Colonic mucosa (tissue), 4 donors: ENCODE data around the gene NTN4. TPM values are rescaled to one million over a fixed set of nuclear protein-coding genes. Genes with fewer than 3 reads are reported as not detected.
"Not testable (repeated sequence)": the region's sequence is repeated elsewhere in the genome, so short reads cannot be mapped to it uniquely, and the experiment has no call there.

Experiments used
- DNase-seq: peaks from one replicate; pipeline ENCODE4 v3.0.0-alpha.2; 2020
- H3K27ac ChIP-seq: fragments of 200-600 bp; one replicate; pipeline ENCODE4 v1.8.0; 2021
- H3K27me3 ChIP-seq: fragments of 200-600 bp; one replicate; pipeline ENCODE4 v1.8.0; 2021
- H3K36me3 ChIP-seq: fragments of 200-600 bp; one replicate; pipeline ENCODE4 v1.8.0; 2021
- H3K4me1 ChIP-seq: fragments of 200-600 bp; one replicate; pipeline ENCODE4 v1.8.0; 2021; ENCODE audit warnings: mild to moderate bottlenecking
- H3K4me3 ChIP-seq: fragments of 200-600 bp; one replicate; pipeline ENCODE4 v1.8.0; 2021
- H3K9ac ChIP-seq, 2 donors: one replicate each; pipeline ENCODE4 v1.7.0; 2013; ENCODE audit warnings: control low read depth in 2 of 2, low read depth in 2 of 2, low read length in 2 of 2
- H3K9me3 ChIP-seq: fragments of 200-600 bp; one replicate; pipeline ENCODE4 v1.8.0; 2021
- CTCF ChIP-seq: fragments of 200-600 bp; IDR thresholded peaks from one replicate; pipeline ENCODE4 v1.8.0; 2022; ENCODE audit warnings: antibody characterized with exemption, mild to moderate bottlenecking
- intact Hi-C: fragments of 100-400 bp; cut with DNase I; formaldehyde crosslinking; loops from one replicate; pipeline ENCODE4 v1.14.1; 2022
- total RNA-seq, 2 donors: library from RNA; stranded (reverse); fragmentation: NEBNext Ultra II Directional in 1 of 2; extraction: Animal tissue kit (Norgen Biotek cat#: 25700) in 1 of 2; gene quantifications; one replicate each; pipeline ENCODE4 v1.2.1, GENCODE V29; 2021
- donor health status: healthy.
- donor health status: DM: no; HTN: no; CAD: no.
- donor health status: DM: no; HTN: no; CAD: no.

The NTN4 gene
- total RNA-seq, 2 donors from 2014 or later, result 12.4 to 16.8 TPM

GRCh38 chr12:95678684-95679083 is 111.9 kb downstream of the NTN4 start:
- Histone ChIP-seq H3K9me3 (no peaks in the 10 kb centered on the region), H3K9ac (no peak overlapping the region), H3K27ac (no peak overlapping the region), H3K36me3 (no peaks in the 10 kb centered on the region), H3K4me3 (no peak overlapping the region), H3K27me3 (no peaks in the 10 kb centered on the region), H3K4me1 (no peaks in the 10 kb centered on the region)
- intact Hi-C loops, result no loop called here
- no peak for DNase-seq
- TF ChIP-seq CTCF, result no peak

- H3K27ac ChIP-seq, intact Hi-C loops, H3K4me3 ChIP-seq, H3K36me3 ChIP-seq, DNase-seq, H3K27me3 ChIP-seq, H3K4me1 ChIP-seq, H3K9ac ChIP-seq, H3K9me3 ChIP-seq: not testable (repeated sequence)
Measured at GRCh38 chr12:95677782-95678181, 112.8 kb downstream of the NTN4 start.

- TF ChIP-seq CTCF, result no peak
- Histone ChIP-seq H3K9me3 (no peaks in the 10 kb centered on the region), H3K4me1 (no peaks in the 10 kb centered on the region), H3K9ac (no peak overlapping the region), H3K36me3 (no peaks in the 10 kb centered on the region), H3K4me3 (no peak overlapping the region), H3K27ac (peak overlapping the region; percentile 20), H3K27me3 (no peaks in the 10 kb centered on the region)
- DNase-seq, result no peak
- intact Hi-C loops, result no loop called here
Measured at GRCh38 chr12:95674631-95675030, 115.9 kb downstream of the NTN4 start.

- TF ChIP-seq CTCF, result no peak
- peak overlapping the region; percentile 20 for H3K27ac ChIP-seq
- no peaks in the 10 kb centered on the region for H3K4me1 ChIP-seq
Measured at GRCh38 chr12:95674163-95674562, 116.4 kb downstream of the NTN4 start.

GRCh38 chr12:95673576-95673975 is 117.0 kb downstream of the NTN4 start:
- Histone ChIP-seq H3K9me3 (no peaks in the 10 kb centered on the region), H3K4me1 (no peaks in the 10 kb centered on the region), H3K9ac (no peak overlapping the region), H3K27me3 (no peaks in the 10 kb centered on the region), H3K4me3 (no peak overlapping the region), H3K36me3 (no peaks in the 10 kb centered on the region), H3K27ac (no peak overlapping the region)
- intact Hi-C loops, result no loop called here
- DNase-seq, result no peak
- TF ChIP-seq CTCF, result no peak

More at GRCh38 chr12:95674163-95674562, 116.4 kb downstream of the NTN4 start:
- intact Hi-C loops, result no loop called here
- Histone ChIP-seq H3K9me3 (no peaks in the 10 kb centered on the region), H3K4me3 (no peak overlapping the region), H3K9ac (no peak overlapping the region), H3K27me3 (no peaks in the 10 kb centered on the region), H3K36me3 (no peaks in the 10 kb centered on the region)
- DNase-seq, result no peak

GRCh38 chr12:95672166-95672565 is 118.4 kb downstream of the NTN4 start:
- H3K4me3 ChIP-seq, result no peak overlapping the region
- H3K4me1 ChIP-seq, result no peaks in the 10 kb centered on the region
- no peaks in the 10 kb centered on the region for H3K36me3 ChIP-seq
- no peak for DNase-seq
- H3K27me3 ChIP-seq, result no peaks in the 10 kb centered on the region
- no peaks in the 10 kb centered on the region for H3K9me3 ChIP-seq
- H3K27ac ChIP-seq, result no peak overlapping the region
- intact Hi-C loops, result no loop called here
- no peak overlapping the region for H3K9ac ChIP-seq
- TF ChIP-seq CTCF, result no peak
